GM21619 (cell line): ENCODE measurements around the gene STARD5.
"Not testable (repeated sequence)": the region's sequence is repeated elsewhere in the genome, so short reads cannot be mapped to it uniquely, and the experiment has no call there.

ENCODE experiments used
- ATAC-seq: cut with Tn5 transposase; IDR thresholded peaks from one replicate; pipeline ENCODE4 v1.9.1; 2021; ENCODE audit not compliant: unreplicated experiment

STARD5 gene

DNA sequence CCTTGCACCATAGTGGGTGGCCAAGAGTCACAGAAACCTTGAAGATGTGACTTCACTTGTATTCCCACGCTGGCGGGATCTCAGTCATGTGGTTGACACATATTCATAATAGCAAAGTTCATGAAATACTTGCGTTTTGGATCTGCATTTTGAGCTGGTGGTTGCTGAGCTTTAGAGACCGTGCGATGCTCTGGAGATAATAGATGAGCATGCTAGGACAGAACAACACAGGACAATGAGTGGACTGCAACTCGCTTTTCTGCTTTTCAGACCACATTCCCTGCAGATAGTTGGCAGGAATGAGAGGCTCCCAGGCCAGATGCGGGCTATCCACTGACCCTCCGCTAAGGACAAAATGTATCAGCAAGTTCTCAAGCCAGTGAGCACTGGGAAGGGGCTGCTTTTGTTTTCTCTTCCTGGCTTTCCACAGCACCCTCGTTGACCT is 13.8 kb upstream of the STARD5 start:
- no peak for ATAC-seq

DNA sequence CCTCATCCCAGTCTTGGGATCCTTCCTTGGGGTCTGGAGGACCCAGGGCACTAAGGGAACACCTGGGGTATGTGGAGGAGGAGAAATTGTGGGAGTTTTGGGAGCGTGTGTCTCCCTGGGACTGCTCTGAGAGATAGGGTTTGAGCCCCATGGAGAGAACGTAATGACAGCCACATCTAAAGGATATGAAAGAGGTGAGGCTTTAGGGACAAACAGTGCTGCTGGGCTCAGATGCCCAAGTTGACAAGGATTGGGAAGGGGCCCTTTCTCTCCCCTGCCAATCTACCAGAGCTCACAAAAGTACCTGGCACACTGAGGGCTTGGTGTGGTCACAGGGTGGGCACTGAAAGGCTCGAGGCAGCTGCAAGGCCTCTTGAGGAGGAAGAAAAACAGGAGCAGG is 13.3 kb upstream of the STARD5 start:
- no peak for ATAC-seq

DNA sequence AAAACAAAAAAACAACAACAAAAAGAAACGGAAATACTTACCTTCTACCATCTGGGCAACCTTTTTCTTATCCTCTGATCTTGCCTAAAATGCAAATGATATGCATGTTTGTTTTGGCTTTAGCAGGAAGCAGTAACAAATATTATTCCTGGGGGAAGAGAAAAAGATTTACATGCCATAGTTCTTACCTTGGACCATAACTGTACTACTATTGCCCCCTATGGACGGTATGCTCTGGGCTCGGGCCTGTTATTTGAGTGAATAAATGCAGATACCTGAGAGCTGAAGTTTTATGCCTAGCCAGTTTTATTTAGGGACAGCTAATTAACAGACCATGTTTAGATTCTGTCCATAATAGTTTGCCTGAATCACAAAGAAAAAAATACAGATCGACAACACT is 12.6 kb upstream of the STARD5 start:
- ATAC-seq, result peak; percentile 56

DNA sequence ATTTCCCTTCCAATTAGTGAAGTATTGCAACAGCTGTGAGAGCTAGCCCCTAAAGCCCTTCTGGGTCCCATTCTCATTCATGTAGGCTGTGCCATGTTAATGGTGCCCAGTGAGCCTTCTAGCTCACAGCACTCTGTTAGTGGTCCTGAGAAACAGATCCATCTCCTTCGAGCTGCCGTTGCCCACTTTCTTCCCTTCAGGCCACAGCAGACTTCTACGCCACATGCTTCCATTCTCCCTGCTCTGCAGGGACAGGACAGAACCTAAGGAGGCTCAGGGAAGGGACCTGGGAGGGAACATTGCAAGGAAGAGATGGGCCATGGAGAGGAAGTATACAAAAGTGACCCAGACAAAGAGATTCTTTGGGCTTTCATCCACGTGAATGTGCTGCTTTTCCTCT is 11.7 kb upstream of the STARD5 start:
- no peak for ATAC-seq

DNA sequence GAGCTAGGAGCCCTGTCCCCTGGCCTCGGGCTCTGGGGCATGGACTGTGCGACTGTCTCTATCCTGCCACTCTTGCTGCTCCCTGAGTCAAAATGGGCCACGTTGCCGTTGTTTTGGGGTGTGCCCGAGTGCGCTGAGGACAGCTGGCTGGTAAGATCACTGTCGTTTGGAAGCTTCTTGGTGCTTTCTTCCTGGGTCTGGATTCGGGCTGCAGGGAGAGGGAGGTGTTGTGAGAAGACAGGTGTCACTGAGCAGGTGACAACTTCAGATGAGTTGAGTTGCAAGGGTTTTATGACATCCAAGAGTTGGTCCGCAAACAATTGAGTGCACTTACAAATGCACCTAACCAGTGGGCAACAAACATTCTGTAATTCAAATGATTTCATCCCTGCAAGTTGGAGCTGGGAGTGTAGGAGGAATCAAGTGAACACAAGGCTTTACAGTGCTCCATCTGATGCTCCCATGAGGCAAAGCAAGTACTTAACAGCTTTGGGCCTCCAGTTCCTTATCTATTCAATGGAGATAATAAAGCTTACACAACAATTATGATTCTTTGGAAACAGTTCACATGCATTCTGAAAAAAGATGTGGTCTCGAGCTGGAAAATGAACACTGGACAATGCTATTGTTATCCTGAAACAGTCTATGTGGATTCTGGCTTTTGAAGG is 11.0 kb upstream of the STARD5 start:
- ATAC-seq, result no peak

DNA sequence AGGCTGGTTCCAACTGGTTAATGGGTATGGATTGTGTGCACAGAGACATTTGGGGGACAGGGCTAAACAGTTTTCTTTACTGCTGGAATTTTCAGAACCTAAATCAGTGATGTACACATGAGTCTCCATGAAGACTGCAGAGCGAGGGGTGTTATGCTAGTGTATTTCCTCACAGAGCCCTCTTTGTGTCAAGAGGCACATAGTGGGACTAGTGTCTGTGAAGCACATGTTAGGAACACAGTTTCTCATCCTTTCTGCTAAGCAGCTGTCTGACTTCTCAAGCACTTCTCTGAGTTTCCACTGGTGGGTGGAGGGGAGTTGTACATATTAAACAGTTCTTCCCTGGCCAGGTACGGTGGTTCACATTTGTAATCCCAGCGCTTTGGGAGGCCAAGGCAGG is 9.4 kb upstream of the STARD5 start:
- no peak for ATAC-seq

DNA sequence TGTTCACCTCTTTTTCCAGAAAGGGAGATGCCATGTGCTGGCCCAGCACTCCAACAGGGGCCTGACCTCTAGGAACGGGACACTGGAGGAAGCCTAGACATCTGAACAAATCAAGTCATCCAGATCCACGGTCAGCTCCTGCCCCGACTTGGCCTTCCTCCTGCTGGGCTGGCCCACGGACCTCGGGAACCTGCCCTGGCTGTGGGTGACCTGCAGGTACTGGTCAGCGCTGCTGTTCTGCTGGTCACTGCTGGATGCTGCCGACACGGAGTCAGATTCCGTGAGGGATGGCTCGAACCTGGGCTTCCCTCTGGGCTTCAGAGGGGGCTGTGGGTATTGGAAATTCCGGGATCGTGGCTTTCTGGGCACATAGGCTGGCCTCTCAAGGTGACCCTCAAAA is 8.4 kb upstream of the STARD5 start:
- ATAC-seq, result no peak

DNA sequence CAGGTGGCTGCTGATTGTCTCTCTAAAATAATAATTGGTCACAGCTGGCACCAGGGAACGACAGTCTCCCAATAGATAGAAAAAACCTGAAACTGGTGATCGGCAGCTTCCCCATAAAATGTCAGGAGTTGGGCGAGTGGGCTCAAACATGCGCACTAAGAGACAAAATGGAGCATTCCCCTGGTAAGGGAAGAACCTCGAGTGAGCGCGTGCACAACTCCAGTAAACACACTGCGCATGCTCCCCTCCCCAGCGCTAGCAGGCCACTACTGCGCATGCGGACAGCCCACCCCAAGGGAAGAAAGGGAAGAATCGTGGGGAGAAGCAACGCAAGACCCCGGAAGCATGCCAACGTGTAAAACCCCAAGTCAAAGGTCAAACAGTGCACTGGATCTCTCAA is 7.7 kb upstream of the STARD5 start:
- ATAC-seq, result no peak

DNA sequence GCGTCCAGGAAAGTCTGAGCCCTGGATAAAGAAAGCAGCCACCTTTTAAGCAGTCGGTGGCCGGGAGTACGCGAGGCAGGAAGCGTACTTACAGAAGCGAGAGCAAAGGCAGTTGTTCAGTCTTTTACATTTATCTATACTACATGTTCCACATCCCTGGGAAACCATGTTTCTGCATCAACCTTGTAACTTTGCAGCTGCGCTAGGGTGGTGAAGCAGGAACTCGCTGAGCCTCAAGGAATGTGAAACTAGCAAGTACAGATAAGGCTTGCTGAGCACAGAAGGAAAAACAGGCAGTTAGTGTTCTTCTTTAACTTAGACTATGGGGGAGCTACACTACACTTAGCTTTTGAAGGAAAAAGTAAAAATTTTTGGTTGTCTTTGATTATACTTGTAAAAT is 7.2 kb upstream of the STARD5 start:
- ATAC-seq, result not testable (repeated sequence)

DNA sequence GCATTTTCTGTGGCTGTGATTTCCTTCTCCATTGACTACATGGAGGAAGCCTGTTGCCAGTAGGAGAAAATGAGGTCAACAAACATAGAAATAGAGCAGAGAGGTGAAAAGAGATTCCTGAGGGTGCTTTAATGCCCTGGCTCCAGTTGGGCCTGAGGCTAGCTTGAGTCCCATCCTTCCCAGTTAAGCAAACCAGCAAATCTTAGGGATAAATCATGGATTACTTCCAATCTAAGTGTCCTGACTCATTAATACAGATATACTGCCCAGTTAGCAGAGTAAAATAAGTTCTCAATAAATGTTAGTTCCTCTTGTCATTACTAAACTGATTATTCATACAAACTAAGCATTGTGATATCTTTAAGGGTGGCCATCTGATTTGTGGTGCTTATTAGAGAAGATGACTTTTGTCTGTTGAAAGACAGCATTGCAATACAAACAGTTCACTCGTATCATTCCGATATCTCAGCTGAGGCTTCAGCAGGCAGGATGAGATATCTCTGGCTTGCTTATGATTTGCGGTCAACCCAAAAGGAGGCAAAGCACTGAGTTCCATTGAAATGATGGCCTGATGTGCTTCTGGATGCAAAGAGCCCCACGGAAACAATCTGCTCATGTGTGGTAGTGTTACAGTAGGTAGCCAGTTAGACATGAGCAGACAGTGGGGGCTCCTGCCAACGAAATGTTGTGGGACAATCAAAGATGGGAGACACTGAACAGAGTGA is 6.6 kb upstream of the STARD5 start:
- no peak for ATAC-seq

DNA sequence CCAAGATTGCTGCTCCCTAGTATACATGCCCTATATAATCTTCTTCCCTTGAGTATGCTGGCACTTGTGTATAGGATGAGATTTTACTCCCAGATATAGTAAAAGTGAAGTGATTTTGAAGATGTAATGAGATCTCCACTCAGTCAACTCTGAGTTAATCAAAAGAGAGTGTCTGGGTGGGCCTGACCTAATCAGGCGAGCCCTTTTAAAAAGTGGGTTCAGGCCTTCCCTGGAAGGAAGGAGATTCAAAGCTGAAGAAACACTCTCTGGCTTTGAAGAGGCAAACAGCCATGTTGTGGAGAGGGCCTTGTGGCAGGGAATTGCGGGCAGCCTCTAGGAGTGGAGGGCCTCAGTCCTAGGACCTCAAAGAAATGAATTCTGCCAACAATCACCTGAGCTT is 5.5 kb upstream of the STARD5 start:
- no peak for ATAC-seq

DNA sequence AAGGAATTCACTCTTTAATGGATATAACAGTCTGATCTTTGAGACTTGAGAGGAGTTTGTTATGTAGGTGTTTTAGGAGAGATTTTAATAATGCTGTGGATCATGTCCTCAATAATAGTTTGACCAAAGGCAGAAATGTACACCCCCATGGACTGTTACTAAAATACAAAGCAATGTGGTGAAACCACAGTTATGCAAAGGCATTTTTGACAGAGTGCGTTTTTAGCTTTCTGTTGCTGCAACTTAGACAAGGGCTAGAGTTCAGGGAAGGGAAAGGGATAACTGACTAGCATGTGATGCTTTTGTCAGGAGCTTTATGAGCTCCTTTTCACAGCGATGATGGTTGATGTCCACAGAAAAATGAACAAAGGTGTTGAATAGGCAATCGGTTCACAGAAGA is 3.6 kb upstream of the STARD5 start:
- ATAC-seq, result no peak

DNA sequence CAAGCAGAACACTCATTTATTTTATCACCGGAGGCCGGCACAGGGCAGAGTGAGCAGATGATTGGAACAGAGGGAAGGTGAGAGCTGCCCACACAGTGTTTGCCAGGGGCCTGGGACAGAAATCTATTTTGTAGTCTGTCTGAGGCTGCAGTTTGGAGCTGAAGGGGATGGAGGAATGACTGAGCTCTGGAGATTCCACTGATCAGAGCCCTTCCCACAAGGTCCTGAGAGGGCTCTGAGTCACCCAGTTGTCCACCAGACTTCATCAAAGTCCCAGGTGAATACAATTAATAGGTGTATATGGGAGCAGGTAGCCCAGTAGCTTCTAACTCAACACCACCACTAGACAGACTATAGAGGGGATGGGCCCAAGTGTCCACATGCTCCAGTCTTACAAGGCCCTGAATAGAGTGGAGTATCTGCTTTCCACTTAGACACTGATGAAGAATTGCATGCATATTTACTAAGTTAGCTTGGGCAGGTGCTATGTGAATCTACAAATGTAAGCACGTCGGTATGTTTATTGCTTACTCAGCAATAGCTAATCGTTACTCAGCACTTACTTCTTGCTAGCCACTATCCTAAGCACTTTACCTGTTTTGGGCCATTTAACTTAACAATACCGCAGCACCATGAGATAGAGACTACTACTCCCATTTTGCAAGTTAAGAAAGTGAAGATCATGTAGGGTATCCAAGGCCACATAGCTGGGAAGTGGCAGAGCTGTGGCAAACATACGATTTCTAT is 2.7 kb upstream of the STARD5 start:
- ATAC-seq, result no peak

DNA sequence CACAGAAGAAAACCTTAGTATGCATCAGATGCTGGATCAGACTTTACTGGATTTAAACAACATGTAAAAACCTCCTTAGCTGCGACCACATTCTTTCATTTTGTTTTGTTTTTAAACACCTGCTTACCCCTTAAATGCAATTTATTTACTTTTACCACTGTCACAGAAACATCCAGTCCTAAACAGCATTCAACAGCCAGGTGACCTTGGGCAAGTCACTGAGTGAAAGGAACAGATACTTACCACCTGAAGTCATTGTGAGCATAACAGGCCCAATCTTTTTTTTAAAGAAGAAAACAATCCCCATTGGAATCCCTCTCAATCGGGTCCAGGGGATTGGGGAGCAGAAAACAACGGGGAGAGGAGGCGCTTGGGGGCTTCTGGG is 390 bp downstream of the STARD5 start:
- peak; percentile 13 for ATAC-seq

DNA sequence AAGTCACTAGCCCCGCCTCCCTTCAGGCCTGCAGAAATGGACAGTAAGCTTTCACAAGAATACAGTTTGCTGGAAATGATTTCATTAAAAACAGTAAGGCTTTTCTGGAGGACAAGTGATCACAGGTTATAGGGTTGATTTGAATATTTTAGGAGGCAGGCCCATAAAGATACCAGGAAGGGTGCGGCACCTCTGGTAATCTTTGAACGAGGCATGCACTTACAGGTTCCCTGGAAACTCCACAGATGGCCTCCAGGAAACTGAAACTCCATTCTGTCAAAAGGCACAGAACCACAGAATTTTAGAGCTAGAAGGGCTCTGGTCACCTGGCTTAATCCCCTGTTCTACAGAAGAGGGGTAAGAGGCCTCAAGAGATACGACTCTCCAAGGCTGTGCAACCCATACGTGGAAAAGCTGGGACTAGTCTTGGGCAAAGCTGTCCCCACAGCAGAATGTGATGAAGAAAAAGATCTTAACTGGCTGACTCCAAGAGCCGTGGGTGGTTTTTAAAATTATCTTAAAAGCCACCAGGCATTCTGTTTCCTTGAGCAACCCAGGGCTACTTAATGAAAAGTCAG is 1.2 kb downstream of the STARD5 start:
- ATAC-seq, result no peak

DNA sequence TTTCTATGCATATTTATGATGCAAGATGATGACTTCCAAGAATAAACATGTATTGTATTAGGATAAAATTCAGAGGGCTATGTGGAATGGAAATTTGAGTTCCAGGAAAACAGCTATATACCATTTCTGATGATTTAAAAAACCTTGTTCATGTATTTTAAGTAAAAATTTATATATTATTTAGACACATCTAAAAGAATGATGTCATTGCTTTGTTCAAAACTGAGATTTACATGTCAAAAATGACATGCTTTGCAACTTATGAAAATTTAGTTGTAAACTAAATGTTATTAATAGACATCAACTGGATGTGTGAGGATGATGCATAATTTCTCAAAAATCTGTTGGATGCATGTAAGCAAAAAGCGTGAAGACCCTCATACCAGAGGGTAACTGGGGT is 2.3 kb downstream of the STARD5 start:
- no peak for ATAC-seq

DNA sequence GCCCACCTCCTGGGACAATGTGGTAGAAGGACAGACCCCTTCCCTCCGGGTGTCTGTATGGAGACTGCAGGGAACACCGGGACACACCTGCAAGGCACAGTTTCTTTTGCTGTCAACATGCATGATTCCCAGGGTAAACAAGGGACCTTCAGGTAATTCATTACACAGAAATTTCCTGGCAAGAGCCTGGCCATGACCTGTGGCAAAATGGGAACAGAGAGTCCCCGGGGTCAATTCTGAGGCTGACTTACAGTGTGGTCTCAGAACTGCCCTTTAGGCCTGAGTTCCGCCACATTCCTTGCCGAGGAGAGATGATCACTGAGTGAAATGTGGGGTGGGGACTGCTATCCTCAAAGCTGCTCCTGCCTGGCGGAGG is 6.3 kb downstream of the STARD5 start:
- ATAC-seq, result no peak

DNA sequence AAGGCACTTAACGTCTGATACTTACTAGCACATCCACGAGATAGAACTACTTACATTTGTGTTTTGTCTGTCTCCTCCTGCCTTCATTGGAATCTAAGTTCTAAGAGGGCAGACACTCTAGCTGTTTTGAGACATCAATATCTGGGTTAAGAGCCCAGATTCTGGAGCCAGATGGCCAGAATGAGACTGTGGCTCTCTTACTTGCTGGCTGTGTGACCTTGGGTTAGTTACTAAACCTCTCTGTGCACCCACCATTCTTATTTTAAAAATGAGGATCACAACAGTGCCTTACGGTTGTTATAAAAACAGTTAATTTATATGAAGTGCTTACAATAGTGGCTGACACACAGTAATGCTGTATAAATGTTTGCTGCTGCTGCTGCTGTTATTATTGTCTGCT is 7.7 kb downstream of the STARD5 start:
- ATAC-seq, result no peak

DNA sequence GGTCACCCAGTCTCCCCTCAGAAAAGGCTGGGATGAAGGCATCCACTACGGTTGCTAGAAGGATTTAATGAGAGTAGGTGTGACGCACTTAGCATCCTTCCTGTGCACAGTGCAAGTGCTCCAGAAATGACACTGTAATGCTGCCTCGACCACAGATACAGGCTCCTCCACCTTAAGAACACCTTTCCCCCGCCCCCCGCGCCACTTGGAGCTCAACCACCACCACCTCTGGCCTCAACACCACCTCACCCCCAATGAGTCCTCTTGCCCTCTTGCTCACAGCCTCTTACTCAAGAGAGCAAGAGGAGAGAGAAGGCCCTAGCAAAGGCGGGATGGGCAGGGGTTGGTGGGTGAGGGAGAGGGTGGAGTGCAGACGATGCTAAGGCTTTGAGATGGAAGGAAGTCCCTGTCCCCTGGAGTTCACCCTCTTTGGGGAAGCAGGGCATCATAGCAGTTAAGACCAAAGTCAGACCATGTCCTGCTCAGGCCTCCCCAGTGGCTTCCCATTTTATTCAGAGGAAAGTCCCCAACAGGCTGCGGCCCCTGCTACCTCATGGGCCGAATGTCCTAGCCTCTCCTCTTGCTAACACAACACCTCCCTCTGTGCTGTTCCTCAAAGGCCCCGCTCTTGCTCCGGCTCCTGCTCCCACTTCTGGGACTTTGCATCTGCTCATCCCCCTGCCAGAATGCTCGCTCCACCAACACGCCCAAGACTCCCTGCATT is 8.3 kb downstream of the STARD5 start:
- no peak for ATAC-seq

DNA sequence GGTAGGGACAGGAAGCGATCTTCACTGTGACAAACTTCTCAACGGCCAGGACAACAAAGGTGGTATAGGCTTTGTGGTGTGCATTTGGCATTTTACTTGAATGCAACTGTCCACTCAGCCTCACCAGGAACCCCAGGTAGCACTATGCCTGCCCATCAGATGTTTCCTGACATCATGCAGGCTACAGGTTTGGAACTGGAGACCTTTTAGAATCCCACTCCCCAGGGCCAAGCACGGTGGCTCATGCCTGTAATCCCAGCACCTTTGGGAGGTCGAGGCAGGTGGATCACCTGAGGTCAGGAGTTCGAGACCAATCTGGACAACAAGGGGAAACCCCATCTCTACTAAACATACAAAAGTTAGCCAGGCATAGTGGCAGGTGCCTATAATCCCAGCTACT is 9.6 kb downstream of the STARD5 start:
- no peak for ATAC-seq

DNA sequence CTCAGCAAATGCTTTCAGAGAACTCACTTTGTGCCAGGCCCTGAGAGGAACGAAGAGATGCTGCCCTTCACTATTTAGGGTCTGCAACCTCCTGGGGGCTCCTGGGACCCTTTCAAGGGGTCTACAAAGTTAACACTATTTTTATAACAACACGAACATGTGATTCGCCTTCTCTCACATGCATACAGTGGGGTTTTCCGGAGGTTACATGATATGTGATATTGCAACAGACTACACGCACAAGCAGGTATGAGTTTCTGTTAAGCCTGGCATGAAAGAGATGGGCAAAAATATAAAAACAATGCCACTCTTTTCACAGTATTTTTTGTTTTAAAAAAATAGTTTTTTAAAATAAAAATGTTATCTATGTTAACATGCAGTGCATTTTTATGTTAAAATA is 10.3 kb downstream of the STARD5 start:
- no peak for ATAC-seq
